Left ventricle myocardium inferior (tissue), 1 donor: ENCODE measurements around the gene GPATCH2L. TPM values are rescaled to one million over a fixed set of nuclear protein-coding genes. Genes with fewer than 3 reads are reported as not detected.

ENCODE experiments used
- DNase-seq: peaks from one replicate; pipeline ENCODE4 v3.0.0-alpha.2; 2020
- H3K27ac ChIP-seq: fragments of 200-600 bp; replicated peaks from 2 replicates; pipeline ENCODE4 v1.8.0; 2021
- H3K27me3 ChIP-seq: fragments of 200-600 bp; 2 replicates; pipeline ENCODE4 v1.8.0; 2021; ENCODE audit warnings: low read depth
- H3K36me3 ChIP-seq: fragments of 200-600 bp; 2 replicates; pipeline ENCODE4 v1.8.0; 2021
- H3K4me1 ChIP-seq: fragments of 200-600 bp; 2 replicates; pipeline ENCODE4 v1.8.0; 2021
- H3K4me3 ChIP-seq: fragments of 200-600 bp; 2 replicates; pipeline ENCODE4 v1.8.0; 2021; ENCODE audit warnings: mild to moderate bottlenecking, moderate library complexity
- H3K9me3 ChIP-seq: fragments of 200-600 bp; replicated peaks from 2 replicates; pipeline ENCODE4 v1.8.0; 2021
- CTCF ChIP-seq: fragments of 200-600 bp; IDR thresholded peaks from 2 replicates; pipeline ENCODE4 v1.8.0; 2021; ENCODE audit warnings: antibody characterized with exemption, mild to moderate bottlenecking, borderline replicate concordance
- intact Hi-C: fragments of 100-400 bp; cut with micrococcal nuclease; formaldehyde crosslinking; loops from one replicate; pipeline ENCODE4 v1.11.0; 2022
- total RNA-seq: library from RNA; stranded (reverse); fragmentation: NEBNext Ultra II Directional; extraction: Animal tissue kit (Norgen Biotek cat#: 25700); gene quantifications from one replicate; pipeline ENCODE4 v1.2.1, GENCODE V29; 2021
- donor health status: DM: no; HTN: yes; CAD: no; lungs with severe emphysema.

The GPATCH2L gene
- total RNA-seq, 1 donor from 2014 or later = 26.5 TPM

GRCh38 chr14:76232800-76233199 is 81.1 kb downstream of the GPATCH2L start:
- H3K4me3 ChIP-seq = no peak overlapping the region
- H3K27me3 ChIP-seq = no peaks in the 10 kb centered on the region
- no peaks in the 10 kb centered on the region for H3K9me3 ChIP-seq
- peaks cover 18% of the 10 kb centered on the region for H3K36me3 ChIP-seq
- intact Hi-C loops = no loop called here
- no peak for DNase-seq
- no peaks in the 10 kb centered on the region for H3K4me1 ChIP-seq
- TF ChIP-seq CTCF = no peak
- H3K27ac ChIP-seq = no peak overlapping the region

GRCh38 chr14:76235628-76236027 is 83.9 kb downstream of the GPATCH2L start:
- no peak for TF ChIP-seq CTCF
- intact Hi-C loops = no loop called here
- Histone ChIP-seq H3K4me3 (no peak overlapping the region), H3K9me3 (no peaks in the 10 kb centered on the region), H3K27ac (no peak overlapping the region), H3K27me3 (no peaks in the 10 kb centered on the region), H3K36me3 (peaks cover 30% of the 10 kb centered on the region), H3K4me1 (no peaks in the 10 kb centered on the region)
- DNase-seq = no peak

GRCh38 chr14:76236172-76237130 is 84.7 kb downstream of the GPATCH2L start:
- intact Hi-C loops = no loop called here
- no peak for TF ChIP-seq CTCF
- H3K4me3 ChIP-seq = no peak overlapping the region
- H3K27me3 ChIP-seq = no peaks in the 10 kb centered on the region
- DNase-seq = no peak
- no peaks in the 10 kb centered on the region for H3K4me1 ChIP-seq
- H3K9me3 ChIP-seq = peaks cover 6% of the 10 kb centered on the region
- peaks cover 33% of the 10 kb centered on the region for H3K36me3 ChIP-seq
- no peak overlapping the region for H3K27ac ChIP-seq

GRCh38 chr14:76237349-76237990 is 85.7 kb downstream of the GPATCH2L start:
- no peaks in the 10 kb centered on the region for H3K4me1 ChIP-seq
- H3K27ac ChIP-seq = no peak overlapping the region
- H3K27me3 ChIP-seq = no peaks in the 10 kb centered on the region
- H3K9me3 ChIP-seq = peaks cover 17% of the 10 kb centered on the region
- no peak for TF ChIP-seq CTCF
- no peak overlapping the region for H3K4me3 ChIP-seq
- intact Hi-C loops = no loop called here
- H3K36me3 ChIP-seq = peaks cover 33% of the 10 kb centered on the region
- no peak for DNase-seq

GRCh38 chr14:76245097-76245496 is 93.4 kb downstream of the GPATCH2L start:
- H3K27ac ChIP-seq = no peak overlapping the region
- no peak for DNase-seq
- H3K27me3 ChIP-seq = no peaks in the 10 kb centered on the region
- TF ChIP-seq CTCF = no peak
- H3K4me3 ChIP-seq = no peak overlapping the region
- H3K4me1 ChIP-seq = no peaks in the 10 kb centered on the region
- H3K36me3 ChIP-seq = peaks cover 3% of the 10 kb centered on the region
- peaks cover 24% of the 10 kb centered on the region for H3K9me3 ChIP-seq
- intact Hi-C loops = no loop called here
